ENCODE results near the gene CYP20A1.
"Not testable (repeated sequence)": the region's sequence is repeated elsewhere in the genome, so short reads cannot be mapped to it uniquely, and the experiment has no call there.

CYP20A1 gene

GRCh38 chr2:203286532-203286931, 47.7 kb downstream of the CYP20A1 start:
- no peak for DNase-seq

DNA sequence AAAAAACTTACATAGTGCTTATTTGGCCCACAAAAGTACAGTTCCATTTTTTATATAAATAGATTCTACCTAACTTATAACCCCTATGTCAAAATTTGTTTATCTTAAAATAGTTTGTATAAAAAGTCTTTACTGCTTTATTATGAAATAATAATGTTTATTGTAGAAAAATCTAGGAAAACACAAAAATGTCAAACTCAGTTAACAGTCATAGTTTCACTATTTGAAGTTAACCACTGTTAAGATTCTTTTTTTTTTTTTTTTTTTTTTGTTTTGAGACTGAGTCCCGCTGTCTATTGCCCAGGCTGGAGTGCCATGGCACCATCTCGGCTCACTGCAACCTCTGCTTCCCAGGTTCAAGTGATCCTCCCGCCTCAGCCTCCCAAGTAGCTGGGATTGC, 62.8 kb downstream of the CYP20A1 start:
- DNase-seq, result no peak

DNA sequence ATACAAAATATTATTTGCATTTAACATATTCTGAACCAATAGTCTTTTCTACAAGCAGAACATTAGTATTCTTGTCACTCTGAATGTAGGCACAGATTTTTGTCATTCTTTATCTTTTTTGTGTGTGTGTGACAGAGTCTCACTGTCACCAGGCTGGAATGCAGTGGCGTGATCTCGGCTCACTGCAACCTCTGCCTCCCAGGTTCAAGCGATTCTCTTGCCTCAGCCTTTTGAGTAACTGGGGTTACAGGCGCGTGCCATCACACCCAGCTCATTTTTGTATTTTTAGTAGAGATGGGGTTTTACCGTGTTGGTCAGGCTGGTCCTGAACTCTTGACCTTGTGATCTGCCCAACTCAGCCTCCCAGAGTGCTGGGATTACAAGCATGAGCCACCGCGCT, 63.8 kb downstream of the CYP20A1 start:
- not testable (repeated sequence) for DNase-seq

- no peak for DNase-seq
These were observed 72.0 kb downstream of the CYP20A1 start for GRCh38 chr2:203310688-203311436.

DNA sequence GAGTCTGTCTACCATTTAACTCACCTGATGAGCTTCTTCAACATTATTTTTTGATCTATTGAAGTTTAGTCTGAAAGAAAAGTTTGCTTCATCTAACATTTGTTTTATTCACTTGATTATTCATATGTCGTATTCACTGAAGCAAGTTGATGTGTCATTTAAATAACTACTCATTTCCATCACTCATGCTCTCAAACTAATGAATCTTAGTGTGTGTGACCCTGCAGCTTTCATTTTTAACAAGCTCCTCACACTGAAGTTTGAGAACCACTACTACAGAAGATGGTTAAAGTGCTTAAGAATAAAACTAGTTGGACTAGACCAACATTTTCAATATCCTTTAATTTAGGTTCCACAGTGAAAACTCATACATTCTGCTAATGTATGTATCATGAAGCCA, 87.5 kb downstream of the CYP20A1 start:
- no peak for DNase-seq

GRCh38 chr2:203327582-203327900, 88.7 kb downstream of the CYP20A1 start:
- peak; percentile 64 for DNase-seq

DNA sequence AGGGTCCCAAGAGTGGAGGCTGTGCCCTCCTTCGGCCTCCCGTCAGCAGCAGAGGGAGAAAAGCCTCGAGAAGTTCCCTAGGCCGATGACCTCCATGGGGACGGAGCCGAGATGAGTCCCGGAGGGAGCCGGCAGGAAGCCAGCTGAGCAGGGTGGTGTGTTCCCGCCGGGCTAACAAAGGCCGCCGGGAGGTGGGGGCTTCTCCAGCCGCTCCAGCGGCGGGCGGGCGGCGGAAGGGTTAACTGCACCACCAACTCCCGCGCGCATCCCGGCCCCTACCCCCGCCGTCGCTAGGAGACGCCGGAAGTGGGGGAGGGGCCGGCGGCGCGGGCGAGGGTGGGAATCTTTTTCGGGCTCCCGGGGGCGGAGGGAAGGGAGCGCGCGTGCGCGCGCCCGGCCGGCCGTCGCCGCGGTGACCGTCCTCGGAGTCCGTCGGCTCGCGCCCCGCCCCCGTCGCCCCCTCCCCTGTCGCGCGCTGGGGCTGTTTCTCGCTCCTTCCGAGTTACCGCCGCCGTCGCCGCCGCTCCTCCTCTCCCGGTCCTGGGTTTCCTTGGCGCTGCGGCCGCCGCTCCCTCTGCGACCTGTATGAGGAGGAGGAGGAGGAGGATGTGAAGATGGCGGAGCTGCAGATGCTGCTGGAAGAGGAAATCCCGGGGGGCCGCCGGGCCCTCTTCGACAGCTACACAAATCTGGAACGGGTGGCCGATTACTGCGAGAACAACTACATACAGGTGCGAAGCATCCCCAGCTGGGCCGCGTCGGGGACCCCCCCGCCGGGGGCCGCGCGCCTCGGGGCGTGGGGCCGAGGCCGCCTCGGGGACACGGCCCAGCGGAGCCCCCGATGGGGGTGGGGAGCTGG, 89.3 kb downstream of the CYP20A1 start, which contains the start of gene ABI2:
Gene ABI2, plus strand, starts transcription at position 494 of the 859 bp plus-strand sequence. Its CDS starts 121 bp downstream, at position 615.
- peak; percentile 92 for DNase-seq

- peak; percentile 79 for DNase-seq
These were observed 90.1 kb downstream of the CYP20A1 start for GRCh38 chr2:203328760-203329540.

DNA sequence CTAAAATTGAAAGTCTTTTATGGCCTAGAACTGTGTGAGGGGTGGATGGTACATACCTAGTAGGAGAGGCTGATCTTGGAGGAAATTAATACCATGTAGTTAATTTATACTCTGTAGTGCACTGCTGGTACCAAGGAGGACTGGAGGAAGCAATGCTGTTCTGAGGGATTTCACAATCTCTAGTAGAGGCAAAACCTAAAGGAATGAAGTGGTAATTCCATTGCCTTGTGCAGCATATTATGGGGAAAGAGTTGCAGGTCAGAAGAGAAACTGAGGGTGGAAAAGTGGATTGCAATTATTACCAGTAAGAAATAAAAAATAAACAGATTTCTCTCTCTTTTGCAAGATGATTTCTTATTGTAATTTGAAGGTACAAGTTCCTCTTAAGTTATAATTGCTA, 91.6 kb downstream of the CYP20A1 start:
- no peak for DNase-seq

DNA sequence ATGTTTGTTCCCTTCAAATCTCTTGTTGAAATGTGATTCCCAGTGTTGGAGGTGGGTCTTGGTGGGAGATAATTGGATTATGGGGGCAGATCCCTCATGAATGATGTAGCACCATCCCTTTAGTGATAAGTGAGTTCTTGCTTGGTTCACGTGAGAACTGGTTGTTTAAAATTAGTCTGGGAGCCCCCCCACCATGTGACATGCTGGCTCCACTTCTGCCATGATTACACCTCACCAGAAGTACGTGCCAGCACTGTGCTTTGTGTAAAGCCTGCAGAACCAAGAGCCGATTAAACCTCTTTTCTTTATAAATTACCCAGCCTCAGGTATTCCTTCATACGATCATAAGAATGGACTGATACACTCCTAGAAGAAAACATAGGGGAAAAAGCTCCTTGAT, 99.5 kb downstream of the CYP20A1 start:
- DNase-seq, result no peak

DNA sequence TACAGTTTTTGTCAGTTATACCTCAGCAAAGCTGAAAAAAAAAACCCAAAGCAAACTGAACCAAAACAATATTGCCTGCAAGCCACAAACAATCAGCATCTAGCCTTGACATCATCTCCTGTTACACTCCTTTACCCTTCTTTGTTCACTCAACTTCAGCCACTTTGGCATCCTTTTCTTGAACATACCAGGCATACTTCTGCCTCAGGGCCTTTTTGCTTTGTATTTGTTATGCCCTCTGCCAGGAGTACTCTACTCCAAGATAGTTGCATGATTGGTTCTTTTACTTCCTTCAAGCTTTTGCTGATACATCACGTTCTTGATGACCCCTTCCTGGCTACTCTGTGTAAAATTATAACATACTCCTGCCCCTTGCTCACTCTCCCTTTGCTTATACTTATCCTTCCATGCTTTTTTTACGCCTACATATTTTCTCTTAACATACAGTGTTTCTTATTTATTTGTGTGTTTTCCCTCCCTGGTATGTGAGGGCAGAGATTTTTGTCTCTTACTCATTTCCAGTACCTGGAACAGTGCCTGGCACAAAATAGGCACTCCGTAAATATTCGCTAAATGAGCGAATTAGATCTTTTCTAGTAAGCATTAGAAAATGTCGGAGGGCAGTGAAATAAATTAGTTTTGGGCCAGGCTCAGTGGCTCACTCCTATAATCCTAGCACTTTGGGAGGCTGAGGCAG, 102.1 kb downstream of the CYP20A1 start:
- no peak for DNase-seq

- DNase-seq, result no peak
These were observed 103.0 kb downstream of the CYP20A1 start for GRCh38 chr2:203341741-203342310.

DNA sequence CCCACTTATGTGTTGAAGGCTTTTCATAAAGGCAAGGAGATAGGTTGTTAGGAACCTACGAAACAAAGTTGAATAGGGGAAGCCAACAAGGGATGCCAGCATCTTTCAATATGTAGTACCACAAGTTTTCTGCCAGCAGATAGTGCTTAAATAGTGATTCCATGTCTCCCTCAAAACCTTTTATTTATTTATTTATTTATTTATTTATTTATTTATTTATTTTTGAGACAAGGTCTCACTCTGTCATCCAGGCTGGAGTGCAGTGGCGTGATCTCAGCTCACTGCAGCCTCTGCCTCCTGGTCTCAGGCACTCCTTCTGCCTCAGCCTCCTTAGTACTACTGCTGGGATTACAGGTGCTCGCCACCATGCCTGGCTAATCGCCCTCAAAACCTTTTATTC, 103.6 kb downstream of the CYP20A1 start:
- not testable (repeated sequence) for DNase-seq

DNA sequence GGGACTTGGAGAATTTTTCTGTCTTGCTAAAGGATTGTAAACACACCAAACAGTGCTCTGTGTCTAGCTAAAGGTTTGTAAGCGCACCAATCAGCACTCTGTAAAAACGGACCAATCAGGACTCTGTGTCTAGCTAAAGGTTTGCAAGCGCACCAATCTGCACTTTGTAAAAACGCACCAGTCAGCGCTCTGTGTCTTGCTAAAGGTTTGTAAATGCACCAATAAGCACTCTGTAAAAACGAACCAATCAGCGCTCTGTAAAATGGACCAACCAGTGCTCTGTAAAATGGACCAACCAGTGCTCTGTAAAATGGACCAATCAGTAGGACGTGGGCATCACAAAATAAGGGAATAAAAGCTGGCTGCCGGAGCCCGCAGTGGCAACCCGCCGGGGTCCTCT, 105.8 kb downstream of the CYP20A1 start:
- DNase-seq, result no peak

DNA sequence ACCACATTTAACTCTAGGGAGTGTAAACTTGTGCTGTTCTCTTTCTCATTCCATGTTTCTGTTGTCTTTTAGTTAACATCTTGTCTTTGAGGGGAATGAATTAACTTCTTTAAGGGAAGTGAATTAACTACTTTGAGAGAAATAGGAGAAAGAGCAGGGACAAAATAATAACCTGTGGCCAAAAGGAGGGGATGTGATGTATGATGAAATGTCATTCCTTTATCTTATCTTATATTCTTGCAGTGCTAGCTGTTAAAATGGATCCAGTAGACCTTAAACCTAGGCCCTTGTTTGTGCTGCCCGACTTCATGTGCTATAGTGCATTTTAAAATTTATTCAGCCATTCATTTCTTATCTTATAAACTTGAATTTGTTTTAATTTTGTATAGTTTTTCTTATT, 107.8 kb downstream of the CYP20A1 start:
- no peak for DNase-seq

DNA sequence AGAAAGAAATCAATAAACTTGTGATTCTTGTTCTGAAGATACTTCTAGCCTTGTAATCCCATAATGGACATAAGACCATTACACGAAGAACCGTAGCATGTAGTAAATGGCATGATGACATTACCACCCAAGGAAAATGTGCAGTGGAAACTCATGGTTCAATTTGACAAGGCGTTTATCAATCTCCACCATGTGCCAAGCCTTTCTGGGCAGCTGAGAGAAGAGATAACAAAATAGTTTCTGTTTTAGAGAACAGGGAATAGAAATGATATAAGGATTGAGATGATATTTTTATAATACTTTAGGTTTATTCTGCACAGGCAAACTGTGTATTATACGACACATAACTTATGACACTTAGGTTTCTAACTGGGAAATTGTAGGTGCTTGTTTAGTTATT, 108.6 kb downstream of the CYP20A1 start:
- DNase-seq, result no peak

DNA sequence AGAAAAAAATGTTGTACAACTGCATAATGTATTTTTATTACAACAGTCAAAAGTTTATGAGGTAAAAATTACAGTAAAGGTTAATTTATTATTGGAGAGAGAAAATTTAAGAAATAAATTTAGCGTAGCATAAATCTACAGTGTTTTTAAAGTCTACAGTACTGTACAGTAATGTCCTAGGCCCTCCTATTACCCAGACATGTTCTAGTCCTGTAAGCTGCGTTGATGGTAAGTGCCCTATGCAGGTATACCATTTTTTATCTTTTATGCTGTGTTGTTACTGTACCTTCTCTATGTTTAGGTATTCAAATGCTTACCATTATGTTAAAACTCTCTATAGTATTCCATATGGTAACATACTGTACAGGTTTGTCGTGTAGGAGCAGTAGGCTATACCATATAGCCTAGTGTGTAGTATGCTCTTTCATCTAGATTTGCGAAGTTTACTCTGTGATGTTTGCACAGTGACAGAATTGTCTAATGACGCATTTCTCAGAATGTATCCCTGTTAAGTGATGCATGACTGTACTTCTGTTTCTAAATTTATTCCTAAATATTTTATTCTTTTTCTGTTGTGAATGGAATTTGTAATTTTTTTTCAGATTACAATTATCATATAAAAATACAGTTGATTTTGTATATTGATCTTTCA, 113.9 kb downstream of the CYP20A1 start:
- DNase-seq, result no peak

- DNase-seq, result no peak
These were observed 116.1 kb downstream of the CYP20A1 start for GRCh38 chr2:203354966-203355365.

All from NCI-H2171 treated with DMSO at 0.1 percent for 48 hours (cell line).